NCI-H1105 treated with DMSO at 0.1 percent for 48 hours (cell line): ENCODE data around the gene SCPEP1.

Experiments used
- DNase-seq: peaks from one replicate; lab custom pipeline; 2025; lab: John Stamatoyannopoulos, UW

SCPEP1 gene

DNA sequence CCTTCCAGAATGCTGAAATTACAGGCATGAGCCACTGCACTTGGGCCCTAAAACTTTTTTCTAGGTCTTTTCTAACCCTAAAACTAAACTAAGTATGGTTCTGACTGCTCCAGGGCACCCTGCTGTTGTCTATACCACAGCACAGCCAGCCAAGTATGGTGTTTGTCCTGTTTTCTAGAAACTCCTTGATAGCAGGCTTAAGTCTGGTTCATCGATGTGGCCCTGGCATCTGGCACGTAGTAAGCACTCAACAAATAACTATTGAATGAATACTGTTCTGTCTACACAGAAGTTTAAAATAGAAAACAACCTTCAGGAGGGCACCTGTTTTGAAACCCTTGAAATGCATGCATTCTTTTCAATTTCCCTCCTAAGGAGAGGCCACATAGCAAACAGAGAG, 62.6 kb downstream of the SCPEP1 start:
- DNase-seq: no peak

DNA sequence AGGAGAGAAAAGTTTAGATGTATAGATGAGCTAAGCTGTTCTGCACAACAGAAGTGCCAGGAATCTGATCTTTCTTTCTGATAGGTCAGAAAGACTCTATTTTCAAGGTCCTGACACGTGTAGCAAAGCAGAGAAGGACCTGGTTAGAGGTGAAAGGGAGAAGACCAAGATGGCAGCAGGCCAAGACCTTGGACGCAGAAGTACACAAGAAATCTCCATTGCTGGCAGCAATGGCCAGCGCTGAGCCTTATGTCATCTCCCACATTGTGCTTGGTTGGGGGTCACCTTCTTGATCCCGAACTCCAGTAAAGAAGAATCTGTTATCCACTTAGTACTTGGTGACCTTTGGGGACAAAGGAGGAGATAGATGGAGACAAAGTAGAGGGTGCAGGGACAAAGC, 65.3 kb downstream of the SCPEP1 start:
- no peak for DNase-seq

- DNase-seq: no peak
Observed at GRCh38 chr17:57044976-57045867, 67.3 kb downstream of the SCPEP1 start.

DNA sequence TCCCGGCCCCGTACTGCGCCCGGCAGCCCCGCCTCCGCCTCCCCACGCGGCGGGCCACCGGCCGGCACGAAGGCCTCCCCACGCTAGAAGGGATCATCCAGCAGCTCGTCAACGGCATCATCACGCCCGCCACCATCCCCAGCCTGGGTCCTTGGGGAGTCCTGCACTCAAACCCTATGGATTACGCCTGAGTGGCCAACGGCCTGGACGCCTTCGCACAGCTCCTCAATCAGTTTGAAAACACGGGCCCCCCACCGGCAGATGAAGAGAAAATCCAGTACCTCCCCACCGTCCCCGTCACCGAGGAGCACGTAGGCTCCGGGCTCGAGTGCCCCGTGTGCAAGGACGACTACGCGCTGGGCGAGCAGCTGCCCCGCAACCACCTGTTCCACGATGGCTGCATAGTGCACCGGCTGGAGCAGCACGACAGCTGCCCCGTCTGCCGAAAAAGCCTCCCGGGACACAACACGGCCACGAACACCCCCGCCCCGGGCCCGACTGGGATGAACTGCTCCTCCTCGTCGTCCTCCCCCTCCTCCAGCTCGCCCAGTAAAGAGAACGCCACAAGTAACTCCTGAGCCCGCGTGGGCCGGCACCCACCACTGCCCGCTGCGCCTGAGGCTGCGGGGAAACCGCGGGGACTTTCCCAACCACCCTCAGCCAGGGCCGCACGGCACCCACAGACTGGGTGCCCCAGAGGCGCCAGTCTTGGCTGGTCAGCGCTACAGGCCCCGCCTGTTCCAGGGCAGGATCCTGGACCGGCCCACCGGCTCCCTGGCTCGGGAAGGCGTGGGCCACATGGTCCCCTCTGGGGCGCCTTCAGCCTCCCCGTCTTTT, 68.2 kb downstream of the SCPEP1 start:
- DNase-seq: no peak

DNA sequence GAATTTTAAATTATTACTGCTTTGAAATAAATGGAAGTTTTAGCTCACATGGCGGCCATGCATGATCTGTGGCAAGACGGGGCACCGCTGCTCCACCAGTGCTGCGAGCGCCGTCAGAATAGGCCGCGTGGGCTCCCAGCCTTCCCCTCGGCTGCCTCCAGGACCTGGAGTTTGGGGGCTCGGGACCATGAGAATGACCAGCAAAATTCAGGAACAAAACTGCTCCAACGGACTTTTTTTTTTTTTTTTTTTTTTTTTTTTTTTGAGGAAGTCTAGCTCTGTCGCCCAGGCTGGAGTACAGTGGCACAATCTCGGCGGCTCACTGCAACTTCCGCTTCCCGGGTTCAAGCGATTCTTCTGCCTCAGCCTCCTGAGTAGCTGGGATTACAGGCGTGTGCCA, 68.8 kb downstream of the SCPEP1 start:
- DNase-seq: no peak

DNA sequence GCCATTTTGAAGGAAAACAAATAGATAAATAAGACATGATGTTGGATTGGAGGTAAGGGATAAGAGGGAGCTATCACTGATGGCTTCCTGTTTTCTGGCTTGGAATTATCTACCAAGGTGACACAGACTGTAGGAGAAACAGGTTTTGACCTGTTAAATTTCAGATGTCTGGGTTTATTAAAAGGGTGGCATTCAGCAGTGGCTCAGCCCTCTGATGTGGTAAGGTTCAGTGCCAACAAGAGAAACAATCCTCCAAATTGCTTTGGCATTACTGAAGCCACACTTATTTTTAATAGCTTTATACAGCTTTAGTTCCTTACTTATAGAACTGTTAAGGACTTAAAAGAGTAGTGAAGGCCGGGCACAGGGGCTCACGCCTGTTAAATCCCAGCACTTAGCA, 70.2 kb downstream of the SCPEP1 start:
- DNase-seq: no peak

DNA sequence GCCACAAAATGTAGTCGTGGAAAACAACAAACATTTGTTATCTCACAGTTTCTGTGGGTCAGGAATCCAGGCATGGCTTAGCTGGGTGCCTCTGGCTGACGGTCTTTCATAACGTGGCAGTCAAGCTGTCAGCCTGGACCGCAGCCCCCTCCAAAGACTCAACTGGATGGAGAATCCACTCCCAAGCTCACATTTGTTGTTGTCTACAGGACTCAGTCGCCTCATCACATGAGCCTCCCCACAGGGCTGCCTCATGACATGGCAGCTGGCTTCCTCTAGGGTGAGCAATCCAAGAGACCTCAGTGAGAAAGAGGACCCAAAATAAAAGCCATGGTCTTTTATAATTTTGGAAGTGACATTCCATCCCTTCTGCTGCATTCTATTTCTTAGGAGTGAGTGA, 72.4 kb downstream of the SCPEP1 start:
- no peak for DNase-seq

DNA sequence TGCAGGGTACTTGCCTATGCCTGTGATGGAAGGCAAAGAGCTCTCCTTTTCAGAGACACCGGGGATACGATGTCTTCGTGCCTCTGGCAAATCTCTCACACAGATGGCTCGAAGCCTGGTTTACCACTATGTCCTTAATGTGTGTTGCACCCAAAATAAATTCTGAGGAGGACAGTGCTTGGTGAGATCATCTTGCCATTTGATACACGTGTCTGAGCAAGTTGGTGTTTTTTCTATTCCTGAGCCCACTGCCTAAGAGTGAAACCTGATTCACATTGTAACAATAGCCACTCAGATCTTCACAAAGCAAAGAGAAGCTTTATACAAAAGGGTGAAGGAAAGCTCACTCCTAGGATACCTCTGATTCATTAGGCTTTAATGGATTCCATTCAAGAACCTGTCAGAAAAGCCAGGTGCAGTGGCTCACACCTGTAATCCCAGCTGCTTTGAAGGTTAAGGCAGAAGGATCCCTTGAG, 74.0 kb downstream of the SCPEP1 start:
- DNase-seq: peak; percentile 98
